ENCODE results near the gene STK24. TPM values are rescaled to one million over a fixed set of nuclear protein-coding genes. Genes with fewer than 3 reads are reported as not detected.
A peak's percentile ranks its signal among the peaks of the same experiment; 100 is the strongest.

The STK24 gene
- total and polyA plus RNA-seq, 2 of the 4 experiments (the other 2 are of a cell fraction): 29.2 to 43.4 TPM

DNA sequence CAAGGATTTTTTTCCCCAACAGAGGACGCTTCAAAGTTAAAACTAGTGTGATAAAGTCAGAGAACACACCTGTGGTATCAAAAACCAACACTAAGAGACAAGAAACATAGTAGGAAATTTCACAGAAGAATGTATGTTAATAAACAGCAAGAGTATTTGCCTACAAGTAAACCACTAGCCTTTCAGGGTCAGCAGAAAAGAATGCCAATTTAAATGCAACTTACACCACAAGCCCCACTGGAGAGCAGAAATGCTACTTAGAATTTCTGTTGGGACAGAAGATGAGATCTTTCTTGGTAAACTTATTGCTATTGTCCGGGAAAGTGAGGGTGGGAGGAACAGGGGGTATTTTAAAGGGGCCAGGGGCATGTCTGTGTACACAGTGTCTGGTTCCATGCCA lies 68.6 kb downstream of the STK24 start:
- ATAC-seq (ENCODE audit: low read depth) (peak; percentile 19; the same call in 1 of the 2 replicates), DNase-seq (peak; percentile 77)
- Histone ChIP-seq H4K91ac (ENCODE audit: insufficient read depth, low read depth, low read length) (peak overlapping the region; percentile 80), H3K4me3 (ENCODE audit: insufficient read depth, low read depth, low read length) (no peak overlapping the region), H2BK5ac (ENCODE audit: low read depth, low read length, poor library complexity, severe bottlenecking) (peak overlapping the region; percentile 82), H3K9me1 (ENCODE audit: insufficient read depth, low read length) (peaks cover 49% of the 10 kb centered on the region), H3K9ac (ENCODE audit: low read depth, low read length) (peak overlapping the region; percentile 24; the same call in 1 of the 2 replicates), H3K23ac (ENCODE audit: low read depth, low read length) (peak overlapping the region; percentile 80), H3K79me1 (ENCODE audit: low read depth in 1 of 2, low read length in 2 of 2) (peaks cover 56 to 90% of the 10 kb centered on the region in 2 experiments), H4K8ac (ENCODE audit: low read depth in 2 of 2, low read length in 2 of 2) (peak overlapping the region; percentile 32 to 66; a peak in 2 of 4 replicates), H2AK9ac (replicated peaks; ENCODE audit: low read depth, low read length, poor library complexity) (peak overlapping the region; percentile 20), H3K56ac (ENCODE audit: extremely low read depth, insufficient read depth, low read length) (peak overlapping the region; percentile 75; the same call in 1 of the 2 replicates), H3K18ac (ENCODE audit: low read depth, low read length) (peak overlapping the region; percentile 39), H3K4me2 (ENCODE audit: low read depth, low read length) (peak overlapping the region; percentile 51), H2BK120ac (ENCODE audit: low read depth, low read length) (peak overlapping the region; percentile 87), H2BK20ac (ENCODE audit: low read depth, low read length) (peak overlapping the region; percentile 84), H3K9me3 (ENCODE audit: control insufficient read depth, insufficient read depth, low read length) (no peaks in the 10 kb centered on the region), H3K14ac (replicated peaks; ENCODE audit: low read depth, low read length) (peak overlapping the region; percentile 90), H3K36me3 (ENCODE audit: control insufficient read depth, insufficient read depth, low read length) (peaks cover 10% of the 10 kb centered on the region; the same call in 1 of the 2 replicates), H4K20me1 (ENCODE audit: insufficient read depth, low read length) (peaks cover 62% of the 10 kb centered on the region), H2AFZ (replicated peaks; ENCODE audit: low read length, poor library complexity) (no peak overlapping the region), H3K4me1 (ENCODE audit: control insufficient read depth, insufficient read depth, low read length) (peaks cover 36% of the 10 kb centered on the region), H4K5ac (ENCODE audit: low read depth, low read length) (peak overlapping the region; percentile 38; the same call in 1 of the 2 replicates), H3K27ac (ENCODE audit: insufficient read depth, low read length) (peak overlapping the region; percentile 78), H2AK5ac (ENCODE audit: low read depth, low read length) (peak overlapping the region; percentile 92; the same call in 1 of the 2 replicates), H2BK15ac (ENCODE audit: low read depth, low read length) (peak overlapping the region; percentile 86; the same call in 2 of the 3 replicates), H3K4ac (ENCODE audit: low read depth, low read length) (peak overlapping the region; percentile 94), H3K27me3 (ENCODE audit: control insufficient read depth, insufficient read depth, low read length) (no peaks in the 10 kb centered on the region)
- dilution Hi-C loops (cut with HindIII; ENCODE audit: low sequenced_read_pairs, unreplicated experiment) (no loop called here), intact Hi-C loops (cut with micrococcal nuclease) (loop anchor here (2.0 to 5.0 kb wide), 2 partner anchors 41 to 69 kb away; partner anchors contain the start of gene STK24), in situ Hi-C loops (cut with MboI; ENCODE audit: low sequenced_read_pairs) (no loop called here)
- TF ChIP-seq, protein P1, sequence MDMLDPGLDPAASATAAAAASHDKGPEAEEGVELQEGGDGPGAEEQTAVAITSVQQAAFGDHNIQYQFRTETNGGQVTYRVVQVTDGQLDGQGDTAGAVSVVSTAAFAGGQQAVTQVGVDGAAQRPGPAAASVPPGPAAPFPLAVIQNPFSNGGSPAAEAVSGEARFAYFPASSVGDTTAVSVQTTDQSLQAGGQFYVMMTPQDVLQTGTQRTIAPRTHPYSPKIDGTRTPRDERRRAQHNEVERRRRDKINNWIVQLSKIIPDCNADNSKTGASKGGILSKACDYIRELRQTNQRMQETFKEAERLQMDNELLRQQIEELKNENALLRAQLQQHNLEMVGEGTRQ (IDR thresholded peaks at IDR 0.05; ENCODE audit: low read depth, low read length): no peak
- TF ChIP-seq MAFK (IDR thresholded peaks at IDR 0.05; ENCODE audit: low read depth, low read length): 0 out of 2 replicates have a peak, but pooled peaks have one; percentile 10
- BruUV-seq (replicated peaks): no TSS peak
- no CpG with 5 or more reads among the region's 2 CpGs for WGBS, 2 experiments (ENCODE audit: extremely low coverage in 2 of 2, insufficient read length in 1 of 2)
- POLR2A ChIA-PET (ENCODE audit: unreplicated experiment): interaction anchor here (1.0 kb wide), 1 partner anchor 41 kb away, joined by 3 read pairs; no protein-coding TSS in a partner anchor
- CTCF ChIA-PET: interaction anchor here (1.9 kb wide), 1 partner anchor 25 kb away, joined by 6 read pairs; no protein-coding TSS in a partner anchor
